Esophagus muscularis mucosa (tissue), 3 donors: ENCODE results near the gene KLHL30.

Experiments
- POLR2A ChIP-seq: fragments of 450-650 bp; IDR thresholded peaks from one replicate; pipeline ENCODE4 v1.6.1; 2017; ENCODE audit warnings: antibody characterized with exemption, moderate library complexity, mild to moderate bottlenecking, low read depth
- POLR2AphosphoS5 ChIP-seq, 2 donors: sonication (generic); formaldehyde crosslinking; IDR thresholded peaks; one replicate each; pipeline ENCODE4 v1.6.1; 2017; ENCODE audit warnings: antibody characterized with exemption in 2 of 2
- TF ChIP-seq, protein P1 (sequence below), 3 experiments: fragments of 200-600 bp in 2 of 3; fragments of 450-650 bp in 1 of 3; sonication (generic) in 2 of 3; IDR thresholded peaks; one replicate each; pipeline ENCODE4 v1.5.1; 2017 to 2019; ENCODE audit warnings: antibody characterized with exemption in 3 of 3, mild to moderate bottlenecking in 2 of 3, moderate library complexity in 1 of 3

GRCh38 chr2:238166391-238167343 is 28.2 kb downstream of the KLHL30 start:
- TF ChIP-seq POLR2AphosphoS5 (IDR thresholded peaks at IDR 0.05) (no peak), POLR2A (no peak)
- TF ChIP-seq, protein P1, sequence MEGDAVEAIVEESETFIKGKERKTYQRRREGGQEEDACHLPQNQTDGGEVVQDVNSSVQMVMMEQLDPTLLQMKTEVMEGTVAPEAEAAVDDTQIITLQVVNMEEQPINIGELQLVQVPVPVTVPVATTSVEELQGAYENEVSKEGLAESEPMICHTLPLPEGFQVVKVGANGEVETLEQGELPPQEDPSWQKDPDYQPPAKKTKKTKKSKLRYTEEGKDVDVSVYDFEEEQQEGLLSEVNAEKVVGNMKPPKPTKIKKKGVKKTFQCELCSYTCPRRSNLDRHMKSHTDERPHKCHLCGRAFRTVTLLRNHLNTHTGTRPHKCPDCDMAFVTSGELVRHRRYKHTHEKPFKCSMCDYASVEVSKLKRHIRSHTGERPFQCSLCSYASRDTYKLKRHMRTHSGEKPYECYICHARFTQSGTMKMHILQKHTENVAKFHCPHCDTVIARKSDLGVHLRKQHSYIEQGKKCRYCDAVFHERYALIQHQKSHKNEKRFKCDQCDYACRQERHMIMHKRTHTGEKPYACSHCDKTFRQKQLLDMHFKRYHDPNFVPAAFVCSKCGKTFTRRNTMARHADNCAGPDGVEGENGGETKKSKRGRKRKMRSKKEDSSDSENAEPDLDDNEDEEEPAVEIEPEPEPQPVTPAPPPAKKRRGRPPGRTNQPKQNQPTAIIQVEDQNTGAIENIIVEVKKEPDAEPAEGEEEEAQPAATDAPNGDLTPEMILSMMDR (IDR thresholded peaks at IDR 0.05): no peak
